ENCODE results near the gene ZFR2. TPM values are rescaled to one million over a fixed set of nuclear protein-coding genes. Genes with fewer than 3 reads are reported as not detected.

Gene ZFR2
- total RNA-seq, 1 experiment from 2014 or later = 1.7 TPM

- no peaks in the 10 kb centered on the region for H3K27me3 ChIP-seq (replicated peaks; ENCODE audit: insufficient read depth, low read depth, low read length, poor library complexity)
- intact Hi-C loops (cut with micrococcal nuclease; ENCODE audit: unreplicated experiment) = no loop called here
- no peaks in the 10 kb centered on the region for H3K36me3 ChIP-seq (ENCODE audit: insufficient read depth, low read length, poor library complexity, severe bottlenecking)
- BruUV-seq (replicated peaks) = no TSS peak
- no peak overlapping the region for H3K27ac ChIP-seq (ENCODE audit: low read depth, low read length, poor library complexity, severe bottlenecking)
- CTCF ChIA-PET = no interaction called here
- no peaks in the 10 kb centered on the region for H3K4me1 ChIP-seq (ENCODE audit: insufficient read depth, low read length, poor library complexity, severe bottlenecking)
- peaks cover 15% of the 10 kb centered on the region for H3K9me3 ChIP-seq (ENCODE audit: low read depth, low read length, poor library complexity, severe bottlenecking)
- no peak for TF ChIP-seq EZH2 (IDR thresholded peaks at IDR 0.05; ENCODE audit: borderline replicate concordance, low read depth, low read length, poor library complexity, severe bottlenecking)
- DNase-seq (ENCODE audit: low spot score) = no peak
- POLR2A ChIA-PET (ENCODE audit: low non-redundant PET) = interaction anchor here (0.7 kb wide), 1 partner anchor 118 kb away, joined by 8 read pairs; no protein-coding TSS in a partner anchor
- peak overlapping the region; percentile 66 for H3K4me3 ChIP-seq (ENCODE audit: low read depth, low read length, poor library complexity, severe bottlenecking)
Observed at GRCh38 chr19:3784607-3785450, 84.0 kb downstream of the ZFR2 start.

GRCh38 chr19:3783660-3784584, 84.9 kb downstream of the ZFR2 start:
- DNase-seq (ENCODE audit: low spot score) = no peak
- CTCF ChIA-PET = no interaction called here
- no peaks in the 10 kb centered on the region for H3K27me3 ChIP-seq (replicated peaks; ENCODE audit: insufficient read depth, low read depth, low read length, poor library complexity)

GRCh38 chr19:3782903-3783302, 85.9 kb downstream of the ZFR2 start:
- H3K9me3 ChIP-seq (ENCODE audit: low read depth, low read length, poor library complexity, severe bottlenecking) = peaks cover 15% of the 10 kb centered on the region
- no peaks in the 10 kb centered on the region for H3K36me3 ChIP-seq (ENCODE audit: insufficient read depth, low read length, poor library complexity, severe bottlenecking)
- no peaks in the 10 kb centered on the region for H3K4me1 ChIP-seq (ENCODE audit: insufficient read depth, low read length, poor library complexity, severe bottlenecking)
- intact Hi-C loops (cut with micrococcal nuclease; ENCODE audit: unreplicated experiment) = no loop called here
- POLR2A ChIA-PET (ENCODE audit: low non-redundant PET) = no interaction called here
- DNase-seq (ENCODE audit: low spot score) = no peak
- H3K4me3 ChIP-seq (ENCODE audit: low read depth, low read length, poor library complexity, severe bottlenecking) = no peak overlapping the region
- BruUV-seq (replicated peaks) = no TSS peak
- H3K27me3 ChIP-seq (replicated peaks; ENCODE audit: insufficient read depth, low read depth, low read length, poor library complexity) = no peaks in the 10 kb centered on the region
- no peak overlapping the region for H3K27ac ChIP-seq (ENCODE audit: low read depth, low read length, poor library complexity, severe bottlenecking)
- TF ChIP-seq CTCF (conservative IDR thresholded peaks at IDR 0.05; ENCODE audit: low read depth, low read length) (no peak), EZH2 (IDR thresholded peaks at IDR 0.05; ENCODE audit: borderline replicate concordance, low read depth, low read length, poor library complexity, severe bottlenecking) (no peak)
- CTCF ChIA-PET = no interaction called here

More at GRCh38 chr19:3783660-3784584, 84.9 kb downstream of the ZFR2 start:
- Histone ChIP-seq H3K27ac (ENCODE audit: low read depth, low read length, poor library complexity, severe bottlenecking) (no peak overlapping the region), H3K9me3 (ENCODE audit: low read depth, low read length, poor library complexity, severe bottlenecking) (peaks cover 15% of the 10 kb centered on the region), H3K36me3 (ENCODE audit: insufficient read depth, low read length, poor library complexity, severe bottlenecking) (no peaks in the 10 kb centered on the region), H3K4me3 (ENCODE audit: low read depth, low read length, poor library complexity, severe bottlenecking) (no peak overlapping the region), H3K4me1 (ENCODE audit: insufficient read depth, low read length, poor library complexity, severe bottlenecking) (no peaks in the 10 kb centered on the region)
- BruUV-seq (replicated peaks) = no TSS peak
- intact Hi-C loops (cut with micrococcal nuclease; ENCODE audit: unreplicated experiment) = no loop called here
- POLR2A ChIA-PET (ENCODE audit: low non-redundant PET) = interaction anchor here (0.7 kb wide), 1 partner anchor 117 kb away, joined by 8 read pairs; no protein-coding TSS in a partner anchor
- TF ChIP-seq EZH2 (IDR thresholded peaks at IDR 0.05; ENCODE audit: borderline replicate concordance, low read depth, low read length, poor library complexity, severe bottlenecking) (no peak), CTCF (conservative IDR thresholded peaks at IDR 0.05; ENCODE audit: low read depth, low read length) (peak; percentile 48)
